CD4-positive, alpha-beta T cell (primary cell): Measurements from ENCODE around the gene ANKRD63. TPM values are rescaled to one million over a fixed set of nuclear protein-coding genes. Genes with fewer than 3 reads are reported as not detected.

Experiments used
- ATAC-seq: fragments of 200-7000 bp; cut with Tn5 transposase; one replicate; pipeline ENCODE4 v1.10.0; 2022; ENCODE audit warnings: mild to moderate bottlenecking; ENCODE audit not compliant: poor library complexity
- CTCF ChIA-PET: fragments of 350-600 bp; sonication (Branson Sonifier 250); formaldehyde crosslinking; loops from one replicate; lab custom pipeline; 2021; ENCODE audit warnings: antibody characterized with exemption, inconsistent platforms; lab: Charles Lee
- POLR2A ChIA-PET: fragments of 350-600 bp; sonication (Branson Sonifier 250); formaldehyde crosslinking; loops from one replicate; lab custom pipeline; 2021; ENCODE audit warnings: antibody characterized with exemption, inconsistent platforms; lab: Charles Lee
- DNase-seq, 14 experiments: peaks; one replicate each; pipeline ENCODE4 v3.0.0-alpha.2; 2013 to 2020; ENCODE audit warnings: mixed read lengths in 2 of 14
- H3K27ac ChIP-seq, 2 donors: one replicate each; pipeline versions ENCODE4 v1.5.1 to v1.7.0; 2013; ENCODE audit warnings: low read length in 2 of 2, low read depth in 1 of 2, mild to moderate bottlenecking in 1 of 2
- H3K27me3 ChIP-seq, 2 experiments: 1 replicate in 1 of 2; 2 replicates in 1 of 2; pipeline versions ENCODE4 v1.6.1 to v1.7.0; 2013; ENCODE audit warnings: low read length in 2 of 2, control low read depth in 1 of 2, mild to moderate bottlenecking in 1 of 2, moderate library complexity in 1 of 2; ENCODE audit not compliant: insufficient read depth in 2 of 2, control insufficient read depth in 1 of 2
- H3K36me3 ChIP-seq: one replicate; pipeline ENCODE4 v1.6.1; 2013; ENCODE audit warnings: low read length, control low read depth; ENCODE audit not compliant: insufficient read depth
- H3K4me1 ChIP-seq: one replicate; pipeline ENCODE4 v1.6.1; 2013; ENCODE audit warnings: low read length, control low read depth; ENCODE audit not compliant: insufficient read depth
- H3K4me3 ChIP-seq: one replicate; pipeline ENCODE4 v1.5.1; 2013; ENCODE audit warnings: mild to moderate bottlenecking, low read length, moderate library complexity
- H3K9me3 ChIP-seq, 2 experiments: 1 replicate in 1 of 2; 2 replicates in 1 of 2; pipeline versions ENCODE4 v1.6.1 to v1.7.0; 2013; ENCODE audit warnings: low read length in 2 of 2, mild to moderate bottlenecking in 2 of 2, control low read depth in 1 of 2, moderate library complexity in 1 of 2; ENCODE audit not compliant: control insufficient read depth in 1 of 2, insufficient read depth in 1 of 2
- H3K27ac Mint-ChIP-seq: one replicate; pipeline ENCODE4 v1.8.0; 2020; ENCODE audit warnings: mixed read lengths
- H3K27me3 Mint-ChIP-seq: one replicate; pipeline ENCODE4 v1.8.0; 2021; ENCODE audit warnings: mixed read lengths
- H3K36me3 Mint-ChIP-seq: one replicate; pipeline ENCODE4 v1.8.0; 2021; ENCODE audit warnings: low read depth, mixed read lengths
- H3K4me1 Mint-ChIP-seq: one replicate; pipeline ENCODE4 v1.8.0; 2021; ENCODE audit warnings: low read depth, mixed read lengths
- H3K4me3 Mint-ChIP-seq: one replicate; pipeline ENCODE4 v1.8.0; 2020; ENCODE audit warnings: mild to moderate bottlenecking, mixed read lengths
- H3K9me3 Mint-ChIP-seq: one replicate; pipeline ENCODE4 v1.8.0; 2020; ENCODE audit warnings: mixed read lengths
- CTCF ChIP-seq: fragments of 200-600 bp; IDR thresholded peaks from one replicate; pipeline ENCODE4 v1.8.0; 2022; ENCODE audit warnings: antibody characterized with exemption, mild to moderate bottlenecking
- intact Hi-C, 2 experiments: fragments of 100-400 bp; cut with DNase I in 1 of 2; cut with micrococcal nuclease in 1 of 2; formaldehyde crosslinking; loops; one replicate each; pipeline versions ENCODE4 v1.15.1 to v1.9.0; 2023 to 2025; cut with DNase I, micrococcal nuclease
- total RNA-seq, 174 experiments: library from RNA in 2 of 174; stranded (reverse) in 2 of 174; gene quantifications; one replicate each; pipeline ENCODE4 v1.2.3 and lab custom pipeline; 2021 to 2026

The ANKRD63 gene
- total RNA-seq, 2 experiments from 2014 or later: not detected

DNA sequence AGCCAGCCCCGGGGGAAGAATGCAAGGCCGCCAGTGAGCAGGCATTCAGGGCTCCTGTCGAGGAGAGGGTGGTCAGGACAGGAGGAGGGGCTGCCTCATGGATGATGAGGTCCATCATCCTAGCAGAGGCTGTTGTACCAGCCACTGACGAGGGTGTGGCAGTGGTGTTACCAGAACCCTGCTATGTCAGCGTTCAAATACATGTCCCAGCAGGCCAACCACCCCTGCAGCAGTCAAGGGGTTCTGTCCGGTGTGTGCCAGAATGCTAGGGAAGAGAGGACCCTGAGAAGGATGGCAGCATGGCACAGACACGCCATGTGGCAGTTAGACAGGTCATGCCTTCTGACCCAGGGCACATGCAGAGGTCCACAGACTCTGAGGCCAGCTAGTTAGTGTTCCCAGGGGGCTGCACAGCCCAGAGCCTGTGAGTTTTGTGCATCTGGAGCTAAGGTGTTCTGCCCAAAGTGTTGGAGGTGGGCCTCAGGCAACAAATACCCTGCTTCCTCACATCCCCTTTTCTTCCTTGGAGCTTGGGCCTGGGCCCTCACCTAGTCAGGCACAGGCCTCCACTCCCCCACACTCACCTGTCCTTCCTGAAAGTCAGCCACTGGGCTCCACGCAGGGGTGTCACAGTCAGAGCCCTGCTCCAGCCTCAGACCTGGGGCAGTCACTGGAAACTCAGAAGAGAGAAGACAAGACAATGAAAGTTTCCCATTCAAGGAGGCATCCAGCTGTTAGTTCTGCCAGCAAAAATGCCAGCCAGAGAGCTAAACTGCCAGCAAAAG is 36.2 kb downstream of the ANKRD63 start:
- H3K27ac Mint-ChIP-seq: no peak overlapping the region
- intact Hi-C loops: no loop called here
- H3K27me3 ChIP-seq: peaks cover under 1 to 5% of the 10 kb centered on the region in 2 experiments
- POLR2A ChIA-PET: no interaction called here
- H3K36me3 ChIP-seq: no peaks in the 10 kb centered on the region
- peaks cover 4% of the 10 kb centered on the region for H3K4me1 Mint-ChIP-seq
- CTCF ChIA-PET: no interaction called here
- ATAC-seq (no peak), DNase-seq (peak in 1 of 14 experiments; percentile 23)
- no peaks in the 10 kb centered on the region for H3K4me1 ChIP-seq
- TF ChIP-seq CTCF: no peak
- H3K27me3 Mint-ChIP-seq: peaks cover 11% of the 10 kb centered on the region
- no peaks in the 10 kb centered on the region for H3K9me3 Mint-ChIP-seq
- H3K9me3 ChIP-seq: no peaks in the 10 kb centered on the region
- no peak overlapping the region for H3K4me3 Mint-ChIP-seq
- no peaks in the 10 kb centered on the region for H3K36me3 Mint-ChIP-seq
- no peak overlapping the region for H3K27ac ChIP-seq
- H3K4me3 ChIP-seq: no peak overlapping the region

DNA sequence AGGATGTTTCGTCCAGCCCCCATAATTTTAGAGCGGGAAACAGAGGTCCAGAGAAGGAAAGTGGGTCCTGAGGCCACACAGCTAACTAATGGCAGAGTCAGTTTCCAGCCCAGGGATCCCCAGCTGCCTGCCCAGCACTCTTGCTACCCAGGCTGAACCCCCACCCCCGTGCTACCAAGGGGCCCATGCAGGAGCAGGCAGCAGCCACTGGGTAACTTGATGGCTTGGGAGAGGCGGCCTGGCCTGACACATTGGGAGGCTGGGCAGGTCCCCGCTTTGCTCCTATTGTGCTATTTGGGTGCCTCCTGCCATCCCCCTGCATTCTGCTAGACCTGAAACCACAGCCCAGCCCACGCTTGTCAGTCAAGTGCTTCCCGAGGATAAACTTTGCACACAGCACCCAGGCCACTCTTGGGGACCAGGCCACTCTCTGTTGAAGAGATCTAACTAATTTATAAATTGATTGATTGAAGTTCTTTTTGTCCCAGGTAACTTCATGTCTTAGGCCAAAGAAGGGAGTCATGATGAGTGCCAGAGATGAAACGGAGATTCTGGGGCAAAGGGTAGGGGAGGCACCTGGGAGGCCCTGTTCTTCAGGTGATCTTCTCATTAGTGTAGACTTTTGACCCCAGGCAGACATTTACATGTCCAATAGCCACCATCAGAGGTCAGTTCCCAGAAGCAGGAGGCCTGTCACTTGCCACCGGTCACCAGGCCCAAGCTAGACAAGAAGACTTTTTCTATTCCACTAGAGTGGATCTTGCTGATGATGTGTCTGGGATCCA is 37.0 kb downstream of the ANKRD63 start:
- ChIA-PET POLR2A (no interaction called here), CTCF (no interaction called here)
- peaks cover 0 to 3% of the 10 kb centered on the region in 2 experiments for H3K9me3 ChIP-seq
- H3K27me3 ChIP-seq: peaks cover 0 to 4% of the 10 kb centered on the region in 2 experiments
- Mint-ChIP-seq H3K4me1 (no peaks in the 10 kb centered on the region), H3K27ac (no peak overlapping the region), H3K4me3 (no peak overlapping the region), H3K9me3 (no peaks in the 10 kb centered on the region), H3K36me3 (no peaks in the 10 kb centered on the region), H3K27me3 (peaks cover 3% of the 10 kb centered on the region)
- no peaks in the 10 kb centered on the region for H3K4me1 ChIP-seq
- no peak for TF ChIP-seq CTCF
- intact Hi-C loops: no loop called here
- no peak overlapping the region for H3K27ac ChIP-seq
- no peaks in the 10 kb centered on the region for H3K36me3 ChIP-seq
- no peak for ATAC-seq
- H3K4me3 ChIP-seq: no peak overlapping the region
- DNase-seq: peak in 1 of 14 experiments; percentile 14

- Histone ChIP-seq H3K27me3 (peaks cover 8 to 10% of the 10 kb centered on the region in 2 experiments), H3K9me3 (peaks cover 0 to 9% of the 10 kb centered on the region in 2 experiments), H3K4me3 (no peak overlapping the region), H3K27ac (no peak overlapping the region), H3K36me3 (no peaks in the 10 kb centered on the region), H3K4me1 (no peaks in the 10 kb centered on the region)
- Mint-ChIP-seq H3K4me3 (no peak overlapping the region), H3K36me3 (no peaks in the 10 kb centered on the region), H3K27me3 (peaks cover 7% of the 10 kb centered on the region), H3K4me1 (no peaks in the 10 kb centered on the region), H3K27ac (no peak overlapping the region), H3K9me3 (no peaks in the 10 kb centered on the region)
- intact Hi-C loops: no loop called here
- TF ChIP-seq CTCF: no peak
- peak in 1 of 14 experiments; percentile 25 for DNase-seq
- ATAC-seq: no peak
- ChIA-PET CTCF (no interaction called here), POLR2A (no interaction called here)
Measured at GRCh38 chr15:40244961-40245523, 37.8 kb downstream of the ANKRD63 start.
